Measurements from ENCODE around the gene FAM170A.

FAM170A gene

GRCh38 chr5:119678351-119679028, 49.1 kb downstream of the FAM170A start:
- H3K4me2 ChIP-seq (ENCODE audit: low read length): no peak overlapping the region
- TF ChIP-seq EZH2 (IDR thresholded peaks at IDR 0.05; ENCODE audit: borderline replicate concordance, low read length): no peak
- no peak for TF ChIP-seq CTCF (IDR thresholded peaks at IDR 0.05; ENCODE audit: low read length)

GRCh38 chr5:119680080-119680479, 50.7 kb downstream of the FAM170A start:
- no peaks in the 10 kb centered on the region for H3K27me3 ChIP-seq (ENCODE audit: insufficient read depth, low read length)
- no peak overlapping the region for H3K27ac ChIP-seq (ENCODE audit: low read depth, low read length, poor library complexity, severe bottlenecking)
- no peaks in the 10 kb centered on the region for H3K79me2 ChIP-seq (ENCODE audit: insufficient read depth, low read length)
- no peaks in the 10 kb centered on the region for H4K20me1 ChIP-seq (ENCODE audit: insufficient read depth, low read length)
- TF ChIP-seq CTCF (IDR thresholded peaks at IDR 0.05; ENCODE audit: low read length) (no peak), EZH2 (IDR thresholded peaks at IDR 0.05; ENCODE audit: borderline replicate concordance, low read length) (no peak)
- no peak overlapping the region for H3K4me2 ChIP-seq (ENCODE audit: low read length)
- H3K9ac ChIP-seq (ENCODE audit: low read length): no peak overlapping the region
- no peaks in the 10 kb centered on the region for H3F3A ChIP-seq (ENCODE audit: insufficient read depth, low read length)
- H3K4me3 ChIP-seq (ENCODE audit: low read depth, low read length, poor library complexity, severe bottlenecking): no peak overlapping the region
- no peaks in the 10 kb centered on the region for H3K9me2 ChIP-seq (ENCODE audit: low read depth, low read length)
- no peaks in the 10 kb centered on the region for H3K9me3 ChIP-seq (ENCODE audit: low read length)
- H3K4me1 ChIP-seq (ENCODE audit: insufficient read depth, low read length, severe bottlenecking): no peaks in the 10 kb centered on the region
- H2AFZ ChIP-seq (ENCODE audit: low read length): no peak overlapping the region
- no peaks in the 10 kb centered on the region for H3K36me3 ChIP-seq (ENCODE audit: insufficient read depth, low read length)

More at GRCh38 chr5:119678351-119679028, 49.1 kb downstream of the FAM170A start:
- Histone ChIP-seq H3K9me2 (ENCODE audit: low read depth, low read length) (no peaks in the 10 kb centered on the region), H3F3A (ENCODE audit: insufficient read depth, low read length) (no peaks in the 10 kb centered on the region), H4K20me1 (ENCODE audit: insufficient read depth, low read length) (no peaks in the 10 kb centered on the region), H3K27ac (ENCODE audit: low read depth, low read length, poor library complexity, severe bottlenecking) (no peak overlapping the region), H3K79me2 (ENCODE audit: insufficient read depth, low read length) (no peaks in the 10 kb centered on the region), H3K9me3 (ENCODE audit: low read length) (no peaks in the 10 kb centered on the region), H3K9ac (ENCODE audit: low read length) (no peak overlapping the region), H2AFZ (ENCODE audit: low read length) (no peak overlapping the region), H3K36me3 (ENCODE audit: insufficient read depth, low read length) (no peaks in the 10 kb centered on the region), H3K27me3 (ENCODE audit: insufficient read depth, low read length) (no peaks in the 10 kb centered on the region), H3K4me3 (ENCODE audit: low read depth, low read length, poor library complexity, severe bottlenecking) (no peak overlapping the region), H3K4me1 (ENCODE audit: insufficient read depth, low read length, severe bottlenecking) (no peaks in the 10 kb centered on the region)

GRCh38 chr5:119681734-119682133, 52.4 kb downstream of the FAM170A start:
- no peaks in the 10 kb centered on the region for H3K27me3 ChIP-seq (ENCODE audit: insufficient read depth, low read length)
- H3K9me3 ChIP-seq (ENCODE audit: low read length): no peaks in the 10 kb centered on the region
- H3K4me1 ChIP-seq (ENCODE audit: insufficient read depth, low read length, severe bottlenecking): no peaks in the 10 kb centered on the region
- TF ChIP-seq CTCF (IDR thresholded peaks at IDR 0.05; ENCODE audit: low read length): no peak
- TF ChIP-seq EZH2 (IDR thresholded peaks at IDR 0.05; ENCODE audit: borderline replicate concordance, low read length): no peak
- no peaks in the 10 kb centered on the region for H3K79me2 ChIP-seq (ENCODE audit: insufficient read depth, low read length)
- H3F3A ChIP-seq (ENCODE audit: insufficient read depth, low read length): no peaks in the 10 kb centered on the region
- no peaks in the 10 kb centered on the region for H3K9me2 ChIP-seq (ENCODE audit: low read depth, low read length)
- no peaks in the 10 kb centered on the region for H3K36me3 ChIP-seq (ENCODE audit: insufficient read depth, low read length)
- no peaks in the 10 kb centered on the region for H4K20me1 ChIP-seq (ENCODE audit: insufficient read depth, low read length)
- no peak overlapping the region for H2AFZ ChIP-seq (ENCODE audit: low read length)
- H3K4me2 ChIP-seq (ENCODE audit: low read length): no peak overlapping the region
- H3K9ac ChIP-seq (ENCODE audit: low read length): no peak overlapping the region
- H3K27ac ChIP-seq (ENCODE audit: low read depth, low read length, poor library complexity, severe bottlenecking): no peak overlapping the region
- no peak overlapping the region for H3K4me3 ChIP-seq (ENCODE audit: low read depth, low read length, poor library complexity, severe bottlenecking)

Measured in OCI-LY1 (cell line).